Mammary epithelial cell (primary cell): ENCODE results near the gene TLCD3B.

Experiments used
- EZH2 ChIP-seq: IDR thresholded peaks from 2 replicates; pipeline ENCODE4 v1.6.1; 2012; ENCODE audit warnings: low read length, inconsistent platforms, borderline replicate concordance
- TF ChIP-seq, protein P1 (sequence below), 2 donors: IDR thresholded peaks in 1 of 2; conservative IDR thresholded peaks in 1 of 2; 2 replicates each; pipeline ENCODE4 v1.5.1; 2011 to 2012; ENCODE audit warnings: inconsistent platforms in 2 of 2, low read length in 2 of 2, mild to moderate bottlenecking in 2 of 2, control low read depth in 1 of 2, low read depth in 1 of 2; ENCODE audit not compliant: insufficient read depth in 1 of 2; ENCODE audit errors: extremely low read depth in 1 of 2

DNA sequence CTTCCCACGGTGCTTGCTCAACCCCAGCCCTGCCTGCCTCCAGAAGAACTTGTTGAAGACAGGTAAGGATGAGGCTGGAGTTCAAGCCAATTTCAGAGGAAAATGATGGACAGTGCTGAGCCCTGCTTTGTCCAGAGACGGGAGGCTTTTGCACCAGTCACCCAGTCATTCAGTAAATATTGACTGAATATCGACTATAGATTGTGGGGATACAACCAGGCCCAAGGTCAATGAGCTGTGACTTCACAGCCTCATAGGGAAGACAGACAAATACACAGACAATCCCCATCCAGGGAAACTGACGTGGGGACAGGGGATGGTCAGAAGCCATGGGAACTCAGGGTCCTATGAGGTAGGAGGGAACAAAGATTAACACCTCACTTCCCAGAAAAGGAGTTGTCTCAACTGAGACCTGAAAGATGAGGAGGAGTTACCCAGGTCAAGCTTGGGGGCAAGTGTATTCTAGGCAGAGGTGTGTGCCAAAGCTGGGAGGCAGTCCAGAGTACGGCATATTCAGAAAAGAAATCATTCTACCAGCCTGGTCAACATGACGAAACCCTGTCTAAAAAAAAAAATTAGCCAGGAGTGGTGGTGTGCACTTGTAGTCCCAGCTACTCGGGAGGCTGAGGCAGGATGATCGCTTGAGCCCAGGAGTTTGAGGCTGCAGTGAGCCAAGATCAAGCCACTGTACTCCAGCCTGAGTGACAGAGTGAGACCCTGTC lies 14.4 kb downstream of the TLCD3B start:
- TF ChIP-seq, protein P1, sequence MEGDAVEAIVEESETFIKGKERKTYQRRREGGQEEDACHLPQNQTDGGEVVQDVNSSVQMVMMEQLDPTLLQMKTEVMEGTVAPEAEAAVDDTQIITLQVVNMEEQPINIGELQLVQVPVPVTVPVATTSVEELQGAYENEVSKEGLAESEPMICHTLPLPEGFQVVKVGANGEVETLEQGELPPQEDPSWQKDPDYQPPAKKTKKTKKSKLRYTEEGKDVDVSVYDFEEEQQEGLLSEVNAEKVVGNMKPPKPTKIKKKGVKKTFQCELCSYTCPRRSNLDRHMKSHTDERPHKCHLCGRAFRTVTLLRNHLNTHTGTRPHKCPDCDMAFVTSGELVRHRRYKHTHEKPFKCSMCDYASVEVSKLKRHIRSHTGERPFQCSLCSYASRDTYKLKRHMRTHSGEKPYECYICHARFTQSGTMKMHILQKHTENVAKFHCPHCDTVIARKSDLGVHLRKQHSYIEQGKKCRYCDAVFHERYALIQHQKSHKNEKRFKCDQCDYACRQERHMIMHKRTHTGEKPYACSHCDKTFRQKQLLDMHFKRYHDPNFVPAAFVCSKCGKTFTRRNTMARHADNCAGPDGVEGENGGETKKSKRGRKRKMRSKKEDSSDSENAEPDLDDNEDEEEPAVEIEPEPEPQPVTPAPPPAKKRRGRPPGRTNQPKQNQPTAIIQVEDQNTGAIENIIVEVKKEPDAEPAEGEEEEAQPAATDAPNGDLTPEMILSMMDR (conservative IDR thresholded peaks at IDR 0.05 in 1 of 2, IDR thresholded peaks at IDR 0.05 in 1 of 2; ENCODE audit: extremely low read depth in 1 of 2, insufficient read depth in 1 of 2, low read depth in 1 of 2, low read length in 2 of 2): no peak
- no peak for TF ChIP-seq EZH2
